HepG2 (cell line): ENCODE data around the gene ARFGAP1. TPM values are rescaled to one million over a fixed set of nuclear protein-coding genes. Genes with fewer than 3 reads are reported as not detected.

Experiments
- ATAC-seq: fragments of 200-7000 bp; cut with Tn5 transposase; 3 replicates; pipeline ENCODE4 v1.9.1; 2020; ENCODE audit warnings: mild to moderate bottlenecking, moderate library complexity
- BruUV-seq: library from RNA; stranded (reverse); fragments of 400-500 nt; replicated peaks from 2 replicates; lab custom pipeline; 2021; lab: Mats Ljungman, UMichigan
- CTCF ChIA-PET: fragments of 300-600 bp; formaldehyde crosslinking; extraction: SDS; loops from one replicate; lab custom pipeline; 2021; ENCODE audit warnings: low total read pairs, inconsistent platforms, low intra/inter-chr PET ratio; lab: Yijun Ruan, JAX
- POLR2A ChIA-PET: fragments of 350-600 bp; sonication (Branson Sonifier 250); formaldehyde crosslinking; loops from one replicate; lab custom pipeline; 2020; ENCODE audit warnings: antibody characterized with exemption, inconsistent platforms; lab: Yijun Ruan, JAX
- DNase-seq: peaks from one replicate; pipeline ENCODE4 v3.0.0-alpha.2; 2015; ENCODE audit warnings: low spot score
- FAIRE-seq: peaks from 3 replicates; lab custom pipeline; 2011; peaks lifted over from hg19 to GRCh38; lab: Jason Lieb, UNC
- H2AFZ ChIP-seq: one replicate; pipeline ENCODE4 v1.6.1; 2011; ENCODE audit warnings: low read length, inconsistent platforms
- H3K27ac ChIP-seq: fragments of 300-600 bp; 3 replicates; pipeline ENCODE4 v1.8.0; 2011; ENCODE audit warnings: mixed run types, mild to moderate bottlenecking, mixed read lengths, low read length, inconsistent platforms; ENCODE audit not compliant: insufficient read depth; ENCODE audit errors: extremely low read length
- H3K27me3 ChIP-seq, 2 experiments: fragments of 200-600 bp in 1 of 2; 2 replicates in 1 of 2; 3 replicates in 1 of 2; pipeline versions ENCODE4 v1.6.0 to v1.8.0; 2011; ENCODE audit warnings: low read length in 2 of 2, mild to moderate bottlenecking in 2 of 2, moderate library complexity in 2 of 2, inconsistent platforms in 1 of 2; ENCODE audit not compliant: insufficient read depth in 2 of 2, control insufficient read depth in 1 of 2
- H3K36me3 ChIP-seq, 2 experiments: fragments of 200-600 bp in 1 of 2; replicated peaks in 1 of 2; 2 replicates in 1 of 2; 3 replicates in 1 of 2; pipeline versions ENCODE4 v1.5.1 to v1.8.0; 2011; ENCODE audit warnings: low read length in 2 of 2, inconsistent platforms in 1 of 2; ENCODE audit not compliant: insufficient read depth in 2 of 2, control insufficient read depth in 1 of 2
- H3K4me1 ChIP-seq: 2 replicates; pipeline ENCODE4 v1.5.1; 2012; ENCODE audit warnings: low read length, inconsistent platforms; ENCODE audit not compliant: insufficient read depth
- H3K4me2 ChIP-seq: 2 replicates; pipeline ENCODE4 v1.6.0; 2011; ENCODE audit warnings: low read depth, low read length, inconsistent platforms
- H3K4me3 ChIP-seq, 3 experiments: fragments of 200-600 bp in 1 of 3; sonication (generic), shearing (Covaris generic) in 1 of 3; replicated peaks in 1 of 3; 2 replicates each; pipeline ENCODE4 v1.5.1; 2011 to 2016; ENCODE audit warnings: low read length in 3 of 3, inconsistent platforms in 2 of 3, low read depth in 2 of 3, mild to moderate bottlenecking in 2 of 3, control low read depth in 1 of 3, mixed read lengths in 1 of 3; ENCODE audit not compliant: insufficient read depth in 1 of 3
- H3K79me2 ChIP-seq: one replicate; pipeline ENCODE4 v1.6.1; 2011; ENCODE audit warnings: low read length, inconsistent platforms; ENCODE audit not compliant: insufficient read depth
- H3K9ac ChIP-seq: 2 replicates; pipeline ENCODE4 v1.6.0; 2011; ENCODE audit warnings: mild to moderate bottlenecking, low read depth, low read length, inconsistent platforms; ENCODE audit not compliant: insufficient read depth
- H3K9me3 ChIP-seq: 2 replicates; pipeline ENCODE4 v1.5.1; 2012; ENCODE audit warnings: mild to moderate bottlenecking, low read length
- H4K20me1 ChIP-seq: 2 replicates; pipeline ENCODE4 v1.6.0; 2011; ENCODE audit warnings: inconsistent platforms, mild to moderate bottlenecking, low read length, moderate library complexity; ENCODE audit not compliant: insufficient read depth
- GABPB1 ChIP-seq: IDR thresholded peaks from 2 replicates; pipeline ENCODE4 v1.6.1; 2016; ENCODE audit warnings: mild to moderate bottlenecking, missing genetic modification reagents, moderate library complexity, missing compliant biosample characterization
- HNRNPLL ChIP-seq: fragments of 200-400 bp; formaldehyde crosslinking; IDR thresholded peaks from 2 replicates; pipeline ENCODE4 v1.6.1; 2017; ENCODE audit warnings: mild to moderate bottlenecking, low read depth, low read length; ENCODE audit not compliant: poor library complexity, severe bottlenecking
- NAIF1 ChIP-seq: sonication (generic); formaldehyde crosslinking; IDR thresholded peaks from 2 replicates; pipeline ENCODE4 v1.5.0; 2020; ENCODE audit warnings: mild to moderate bottlenecking, missing genetic modification reagents, borderline replicate concordance
- NR2F1 ChIP-seq, 2 experiments: fragments of 450-650 bp in 1 of 2; formaldehyde crosslinking in 1 of 2; IDR thresholded peaks; 2 replicates each; pipeline versions ENCODE4 v1.5.0 to v1.6.1; 2016 to 2020; ENCODE audit warnings: mild to moderate bottlenecking in 1 of 2, missing compliant biosample characterization in 1 of 2, missing genetic modification reagents in 1 of 2, moderate library complexity in 1 of 2
- ZBTB33 ChIP-seq: sonication (generic); formaldehyde crosslinking; IDR thresholded peaks from 2 replicates; pipeline ENCODE4 v1.4.0; 2020; ENCODE audit warnings: missing genetic modification reagents
- ZNF432 ChIP-seq: sonication (generic); formaldehyde crosslinking; IDR thresholded peaks from 2 replicates; pipeline ENCODE4 v1.5.0; 2020; ENCODE audit warnings: missing genetic modification reagents, mild to moderate bottlenecking, borderline replicate concordance
- ZNF460 ChIP-seq: sonication (generic); formaldehyde crosslinking; IDR thresholded peaks from 2 replicates; pipeline ENCODE4 v1.5.1; 2020; ENCODE audit warnings: missing genetic modification reagents, mild to moderate bottlenecking, borderline replicate concordance
- ZNF652 ChIP-seq: IDR thresholded peaks from 2 replicates; pipeline ENCODE4 v1.6.1; 2016; ENCODE audit warnings: low read depth, borderline replicate concordance
- ZNF768 ChIP-seq: sonication (generic); formaldehyde crosslinking; IDR thresholded peaks from 2 replicates; pipeline ENCODE4 v1.4.0; 2020; ENCODE audit warnings: missing genetic modification reagents
- WGBS: methylation state at CpG from one replicate; pipeline ENCODE4 v1.1.6; 2017; ENCODE audit warnings: low lambda C conversion rate; 5-methylcytosine and 5-hydroxymethylcytosine counted together
- in situ Hi-C: cut with HindIII; loops from 2 replicates; pipeline ENCODE4 v1.10.0; 2017; ENCODE audit warnings: low pct_unique_long_range_greater_than_20kb; ENCODE audit not compliant: extremely low pct_ligation_motif_present
- intact Hi-C: fragments of 100-400 bp; cut with micrococcal nuclease; formaldehyde crosslinking; loops from one replicate; pipeline ENCODE4 v1.10.0; 2022; ENCODE audit not compliant: unreplicated experiment
- polyA plus RNA-seq, 8 experiments: library from polyadenylated mRNA; depleted of rRNA in 3 of 8; stranded (reverse) in 7 of 8; unstranded in 1 of 8; fragments of >200 nt; fragmentation: Illumina TruSeq in 4 of 8; extraction: Trizol in 4 of 8; gene quantifications; 2 replicates each; pipeline versions ENCODE4 v1.2.1 to v1.2.3, GENCODE V29; 2011 to 2016; ENCODE audit warnings: low read depth in 4 of 8, missing spikeins in 1 of 8, mixed read lengths in 1 of 8; ENCODE audit not compliant: insufficient read depth in 1 of 8
- total RNA-seq, 5 experiments: library from RNA; depleted of rRNA; stranded (reverse); fragments of >200 nt; fragmentation: Illumina TruSeq; extraction: Trizol; gene quantifications; 2 replicates each; pipeline ENCODE4 v1.2.3, GENCODE V29; 2016; ENCODE audit warnings: low read depth in 1 of 5

Gene ARFGAP1
- total and polyA plus RNA-seq, 2 of the 13 experiments (the other 11 are each of a cell fraction or from before 2014, with no cell fraction given): 132 TPM

GRCh38 chr20:63255931-63256704, 16.5 kb upstream of the ARFGAP1 start:
- H3K79me2 ChIP-seq: no peaks in the 10 kb centered on the region
- no peak overlapping the region for H3K27ac ChIP-seq
- H3K4me1 ChIP-seq: peaks cover 29% of the 10 kb centered on the region
- in situ Hi-C loops (no loop called here), intact Hi-C loops (no loop called here)
- no peak for TF ChIP-seq NR2F1 (CRISPR knock-in tag; IDR thresholded peaks at IDR 0.05)
- TF ChIP-seq ZNF768 (CRISPR knock-in tag): peak; percentile 30; the same call in 1 of the 2 replicates
- TF ChIP-seq ZNF432 (CRISPR knock-in tag): 0 out of 2 replicates have a peak, but pooled peaks have one; percentile 35
- TF ChIP-seq ZNF652 (CRISPR knock-in tag): no peak
- TF ChIP-seq ZNF460: no peak
- TF ChIP-seq NAIF1: no peak
- TF ChIP-seq ZBTB33 (CRISPR knock-in tag): peak; percentile 57
- TF ChIP-seq GABPB1: peak; percentile 28; the same call in 1 of the 2 replicates
- TF ChIP-seq HNRNPLL: peak; percentile 30
- H2AFZ ChIP-seq: no peak overlapping the region
- 34% methylated on average over 28 of the region's 31 CpGs for WGBS
- H3K27me3 ChIP-seq: peaks cover 41 to 87% of the 10 kb centered on the region in 2 experiments
- ChIA-PET POLR2A (no interaction called here), CTCF (interaction anchor here (0.7 kb wide), 1 partner anchor 68 kb away, joined by 3 read pairs; no protein-coding TSS in a partner anchor)
- DNase-seq: no peak
- H3K9ac ChIP-seq: no peak overlapping the region
- no peak; the same call in 2 of the 3 replicates for ATAC-seq
- no peak overlapping the region for H3K4me2 ChIP-seq
- no peak for FAIRE-seq
- H3K9me3 ChIP-seq: no peaks in the 10 kb centered on the region
- peaks cover 5% of the 10 kb centered on the region; the same call in 1 of the 2 replicates for H4K20me1 ChIP-seq
- no peak overlapping the region for H3K4me3 ChIP-seq
- H3K36me3 ChIP-seq: no peaks in the 10 kb centered on the region
- no TSS peak for BruUV-seq
